Neural cell (in vitro differentiated cells): ENCODE measurements around the gene MCAM.

ENCODE experiments used
- EP300 ChIP-seq: fragments of 450-650 bp; conservative IDR thresholded peaks from 2 replicates; pipeline ENCODE4 v1.6.1; 2014; ENCODE audit warnings: antibody characterized with exemption, mild to moderate bottlenecking, moderate library complexity; ENCODE audit not compliant: poor library complexity, severe bottlenecking
- EZH2 ChIP-seq: fragments of 200-600, 300-800 bp; shearing (Covaris generic), sonication (generic); IDR thresholded peaks from 2 replicates; pipeline ENCODE4 v1.6.1; 2014; ENCODE audit warnings: antibody characterized with exemption, low read length, borderline replicate concordance, mild to moderate bottlenecking; ENCODE audit not compliant: insufficient read depth, poor library complexity, severe bottlenecking
- POLR2AphosphoS5 ChIP-seq: IDR thresholded peaks from 2 replicates; pipeline ENCODE4 v1.6.1; 2012
- RAD21 ChIP-seq: fragments of 450-650 bp; conservative IDR thresholded peaks from 2 replicates; pipeline ENCODE4 v1.6.1; 2014; ENCODE audit warnings: antibody characterized with exemption, mild to moderate bottlenecking, moderate library complexity
- SMC3 ChIP-seq: fragments of 450-650 bp; conservative IDR thresholded peaks from 2 replicates; pipeline ENCODE4 v1.6.1; 2014; ENCODE audit warnings: antibody characterized with exemption, mild to moderate bottlenecking, moderate library complexity; ENCODE audit not compliant: poor library complexity
- TAF1 ChIP-seq: IDR thresholded peaks from 2 replicates; pipeline ENCODE4 v1.6.1; 2012; ENCODE audit warnings: low read depth
- TF ChIP-seq, protein P1 (sequence below): fragments of 450-650 bp; IDR thresholded peaks from 2 replicates; pipeline ENCODE4 v1.5.1; 2014; ENCODE audit warnings: antibody characterized with exemption, mild to moderate bottlenecking, moderate library complexity; ENCODE audit not compliant: poor library complexity, severe bottlenecking

DNA sequence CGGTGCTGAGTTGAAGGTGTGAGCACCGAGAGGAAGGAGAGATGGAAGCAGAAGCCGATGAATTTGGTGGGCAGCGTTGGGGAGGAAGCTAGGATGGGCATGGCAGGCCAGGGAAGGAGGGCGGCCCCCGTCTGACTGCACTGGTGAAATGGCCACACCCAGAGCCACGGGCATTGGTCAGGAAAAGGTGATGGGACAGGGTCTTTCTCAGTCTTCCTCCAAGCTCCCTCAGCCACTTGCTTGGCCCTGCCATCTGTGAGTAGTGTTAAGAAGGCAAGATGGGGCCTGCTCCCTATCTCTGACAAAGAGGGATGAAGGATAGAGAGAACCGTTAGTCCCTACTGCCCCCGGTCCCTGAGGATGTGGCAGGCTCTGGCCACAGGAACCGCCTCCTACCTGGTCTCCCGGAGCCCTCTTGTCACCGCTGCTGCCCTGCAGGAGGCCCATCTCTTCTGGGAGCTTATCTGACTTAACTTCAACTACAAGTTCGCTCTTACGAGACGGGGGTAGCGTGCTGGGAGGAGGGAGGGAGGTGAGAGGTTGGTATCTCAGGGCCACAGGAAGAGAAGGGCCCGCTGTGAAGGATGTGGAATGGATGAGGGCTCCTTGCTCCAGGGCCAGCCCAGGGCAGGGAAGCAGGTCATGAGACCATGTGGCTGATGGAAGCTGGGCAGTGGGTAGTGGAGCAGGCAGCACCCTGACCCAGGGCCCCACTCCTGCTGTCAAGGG lies 6.8 kb downstream of the MCAM start:
- no peak for TF ChIP-seq EZH2
- TF ChIP-seq, protein P1, sequence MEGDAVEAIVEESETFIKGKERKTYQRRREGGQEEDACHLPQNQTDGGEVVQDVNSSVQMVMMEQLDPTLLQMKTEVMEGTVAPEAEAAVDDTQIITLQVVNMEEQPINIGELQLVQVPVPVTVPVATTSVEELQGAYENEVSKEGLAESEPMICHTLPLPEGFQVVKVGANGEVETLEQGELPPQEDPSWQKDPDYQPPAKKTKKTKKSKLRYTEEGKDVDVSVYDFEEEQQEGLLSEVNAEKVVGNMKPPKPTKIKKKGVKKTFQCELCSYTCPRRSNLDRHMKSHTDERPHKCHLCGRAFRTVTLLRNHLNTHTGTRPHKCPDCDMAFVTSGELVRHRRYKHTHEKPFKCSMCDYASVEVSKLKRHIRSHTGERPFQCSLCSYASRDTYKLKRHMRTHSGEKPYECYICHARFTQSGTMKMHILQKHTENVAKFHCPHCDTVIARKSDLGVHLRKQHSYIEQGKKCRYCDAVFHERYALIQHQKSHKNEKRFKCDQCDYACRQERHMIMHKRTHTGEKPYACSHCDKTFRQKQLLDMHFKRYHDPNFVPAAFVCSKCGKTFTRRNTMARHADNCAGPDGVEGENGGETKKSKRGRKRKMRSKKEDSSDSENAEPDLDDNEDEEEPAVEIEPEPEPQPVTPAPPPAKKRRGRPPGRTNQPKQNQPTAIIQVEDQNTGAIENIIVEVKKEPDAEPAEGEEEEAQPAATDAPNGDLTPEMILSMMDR, result no peak
- TF ChIP-seq EP300, result no peak
- TF ChIP-seq TAF1, result no peak
- no peak for TF ChIP-seq POLR2AphosphoS5
- no peak for TF ChIP-seq RAD21
- no peak for TF ChIP-seq SMC3
